H54 (cell line): ENCODE data around the gene SPINK14.

ENCODE experiments used
- DNase-seq: peaks from one replicate; pipeline ENCODE4 v3.0.0; 2011; ENCODE audit warnings: low spot score, mixed read lengths; ENCODE audit not compliant: insufficient read length
- FAIRE-seq: peaks from 3 replicates; lab custom pipeline; 2011; peaks lifted over from hg19 to GRCh38; lab: Jason Lieb, UNC
- POLR2A ChIP-seq: IDR thresholded peaks from 2 replicates; pipeline ENCODE4 v1.6.1; 2011; ENCODE audit warnings: low read depth, mild to moderate bottlenecking, low read length

The SPINK14 gene

DNA sequence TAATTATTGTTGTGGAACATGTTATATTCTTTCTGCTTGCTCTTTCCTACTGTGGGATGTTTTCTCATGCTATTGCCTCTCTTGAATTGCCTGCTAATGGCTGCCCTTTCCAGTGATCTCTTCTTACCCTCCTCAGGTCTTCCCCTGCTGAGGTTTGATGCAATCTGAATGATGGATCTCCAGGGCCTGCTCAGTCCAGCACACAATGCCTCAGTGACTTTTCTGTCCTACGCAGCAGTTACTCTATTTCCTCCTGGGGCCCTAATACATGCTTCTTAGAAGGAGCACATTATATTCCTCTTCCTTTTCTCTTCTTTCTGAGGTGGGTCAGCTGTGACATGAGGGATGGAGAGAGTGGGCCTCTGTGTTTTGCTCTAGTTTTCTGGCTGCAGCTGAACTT lies at the start of gene SPINK14:
SPINK14 (plus strand) TSS at position 301 of the 400 bp plus-strand sequence. CDS start 1,187 bp downstream, outside the sequence.
- no peak for DNase-seq
- FAIRE-seq, result no peak
- TF ChIP-seq POLR2A, result no peak

DNA sequence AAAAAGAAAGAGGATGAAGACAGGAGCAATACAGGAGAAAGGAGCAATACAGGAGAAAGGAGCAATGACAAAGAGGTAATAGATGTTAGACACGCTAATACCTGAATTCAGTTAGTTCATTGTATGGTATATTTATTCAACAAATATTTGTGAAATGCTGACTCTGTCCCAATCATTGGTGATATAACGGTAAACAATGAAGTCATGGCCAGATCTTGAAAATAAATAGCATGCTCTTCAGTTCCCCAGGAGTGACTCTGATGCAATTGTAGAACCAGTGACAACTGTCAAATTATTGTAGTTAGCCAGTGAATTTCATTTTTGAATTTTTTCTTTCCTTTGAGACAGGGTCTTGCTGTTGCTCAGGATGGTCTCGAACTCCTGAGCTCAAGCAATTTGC lies 48.0 kb upstream of the SPINK14 start:
- DNase-seq (no peak), FAIRE-seq (no peak)

DNA sequence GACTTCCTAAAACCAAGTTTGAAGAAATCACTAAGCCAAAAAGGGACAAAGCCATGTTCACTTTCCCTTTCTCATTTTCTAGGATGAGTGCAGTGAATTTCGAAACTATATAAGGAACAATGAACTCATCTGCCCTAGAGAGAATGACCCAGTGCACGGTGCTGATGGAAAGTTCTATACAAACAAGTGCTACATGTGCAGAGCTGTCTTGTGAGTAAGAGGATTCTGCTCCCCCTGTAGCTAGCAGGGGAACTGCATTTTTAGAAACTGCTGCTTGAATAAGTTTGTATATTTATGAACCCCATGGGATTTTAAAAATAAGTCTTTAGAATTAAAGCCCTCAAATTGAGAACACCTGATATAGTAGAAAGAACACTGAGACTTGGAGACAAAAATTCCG lies 42.7 kb upstream of the SPINK14 start:
- FAIRE-seq (peak; percentile 15), DNase-seq (no peak)

More for the DNA sequence above, 48.0 kb upstream of the SPINK14 start:
- no peak for TF ChIP-seq POLR2A

GRCh38 chr5:148135091-148136048 lies 33.0 kb upstream of the SPINK14 start:
- no peak for TF ChIP-seq POLR2A
- FAIRE-seq, result no peak
- DNase-seq, result no peak

More for the DNA sequence above, 42.7 kb upstream of the SPINK14 start:
- no peak for TF ChIP-seq POLR2A

- DNase-seq, result no peak
- FAIRE-seq, result no peak
- no peak for TF ChIP-seq POLR2A
These were observed 27.5 kb upstream of the SPINK14 start for GRCh38 chr5:148140846-148141245.

DNA sequence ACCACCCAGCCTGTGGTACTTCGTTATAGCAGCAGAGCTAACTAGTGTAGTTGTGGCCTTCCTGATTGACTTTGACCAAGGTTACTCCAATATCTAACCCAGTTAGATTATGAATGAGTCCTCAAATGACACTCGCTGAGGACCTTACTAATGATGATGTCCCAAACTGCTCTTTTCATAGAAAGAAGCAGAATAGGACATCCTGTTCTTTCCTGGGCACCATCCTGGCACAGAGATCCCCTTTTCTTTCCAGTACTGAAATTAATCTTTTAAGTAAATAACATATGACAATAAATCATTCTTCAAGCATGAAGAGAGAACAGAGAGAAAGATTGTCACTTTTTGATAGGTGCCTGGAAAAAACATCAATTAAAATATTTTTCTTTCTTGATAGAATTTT lies 26.7 kb upstream of the SPINK14 start:
- FAIRE-seq, result no peak
- DNase-seq, result no peak
- TF ChIP-seq POLR2A, result no peak

DNA sequence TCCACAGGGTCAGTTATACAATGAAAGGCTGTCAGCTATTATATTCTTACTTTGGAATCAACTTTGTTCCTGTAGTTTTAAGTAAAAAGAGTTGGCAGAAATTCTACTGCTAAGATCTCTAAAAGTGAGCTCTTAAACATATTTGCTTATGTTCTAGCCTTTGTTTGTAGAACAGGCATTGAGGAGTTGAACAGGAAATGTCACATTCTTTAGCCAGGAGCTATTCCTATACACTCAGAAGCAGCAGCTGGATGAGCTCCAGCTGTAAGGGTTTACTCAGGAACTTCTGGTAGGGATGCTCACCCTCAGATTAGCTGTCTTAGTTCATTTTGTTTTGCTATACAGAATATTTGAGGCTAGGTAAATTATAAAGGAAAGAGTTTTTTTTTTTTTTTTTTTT lies 22.4 kb upstream of the SPINK14 start:
- DNase-seq, result no peak
- TF ChIP-seq POLR2A, result no peak
- peak; percentile 85 for FAIRE-seq

DNA sequence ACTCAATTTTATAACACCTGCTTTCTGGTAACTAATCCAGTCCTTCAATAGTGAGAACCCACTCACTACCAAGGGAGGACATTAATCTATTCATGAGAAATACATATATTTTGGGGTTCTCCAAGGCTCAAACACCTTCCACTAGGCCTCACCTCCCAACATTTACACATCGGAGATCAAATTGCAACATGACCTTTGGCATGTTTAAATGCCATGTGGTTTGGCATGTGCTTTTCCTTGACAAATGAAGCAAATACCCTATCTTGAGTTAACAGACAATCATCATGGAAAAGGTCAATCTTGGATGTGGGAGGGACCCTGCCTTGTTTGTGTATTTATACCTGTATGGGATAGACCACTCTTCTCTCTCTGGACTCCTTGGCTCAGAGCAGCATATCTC lies 21.9 kb upstream of the SPINK14 start:
- FAIRE-seq, result no peak
- DNase-seq, result no peak
- no peak for TF ChIP-seq POLR2A

DNA sequence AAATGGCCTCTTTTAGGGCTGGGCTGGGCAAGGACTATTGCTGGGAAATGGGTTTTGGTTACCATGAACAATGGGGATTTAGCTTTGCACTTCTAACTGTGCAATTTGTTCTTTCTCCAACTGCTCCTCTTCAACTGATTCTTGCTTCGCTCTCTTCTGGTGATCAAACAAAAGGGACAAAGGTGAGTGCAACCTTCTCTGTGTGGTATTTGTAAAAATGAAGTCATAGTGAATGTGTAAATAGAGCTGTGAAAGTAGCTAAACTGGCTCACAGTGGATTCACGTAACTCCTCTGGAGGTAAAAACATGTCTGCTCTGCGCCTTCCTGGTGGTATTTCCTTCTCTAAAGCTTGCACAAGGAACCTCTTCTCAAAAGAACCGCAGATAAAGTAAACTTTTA lies 20.9 kb upstream of the SPINK14 start:
- no peak for DNase-seq
- no peak for TF ChIP-seq POLR2A
- no peak for FAIRE-seq

DNA sequence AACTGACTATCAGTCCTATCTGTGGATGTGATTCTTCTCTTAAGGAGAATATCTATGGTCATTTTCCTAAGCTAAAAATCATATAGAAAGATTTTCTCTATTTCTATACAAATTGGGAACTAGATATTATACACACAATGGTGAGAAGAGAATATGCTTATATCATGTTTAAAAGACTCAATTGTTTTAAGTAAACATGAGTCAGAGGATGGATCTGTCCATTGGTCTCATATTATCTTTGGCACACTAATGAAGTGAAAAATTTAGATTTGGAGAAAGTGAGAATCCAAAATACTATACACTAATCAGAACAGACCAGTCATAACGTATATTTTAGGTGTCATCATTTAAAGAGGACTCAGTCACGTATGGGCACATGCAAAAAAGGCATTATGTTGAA lies 16.5 kb upstream of the SPINK14 start:
- TF ChIP-seq POLR2A, result no peak
- DNase-seq (no peak), FAIRE-seq (no peak)

GRCh38 chr5:148152781-148153180 lies 15.6 kb upstream of the SPINK14 start:
- TF ChIP-seq POLR2A, result no peak
- no peak for FAIRE-seq
- DNase-seq, result no peak

GRCh38 chr5:148156609-148157008 lies 11.7 kb upstream of the SPINK14 start:
- no peak for TF ChIP-seq POLR2A
- FAIRE-seq, result no peak
- no peak for DNase-seq

- no peak for TF ChIP-seq POLR2A
- no peak for DNase-seq
- no peak for FAIRE-seq
These were observed 6.3 kb upstream of the SPINK14 start for GRCh38 chr5:148162038-148162437.

- FAIRE-seq, result no peak
- TF ChIP-seq POLR2A, result no peak
- no peak for DNase-seq
These were observed 5.0 kb upstream of the SPINK14 start for GRCh38 chr5:148163345-148163744.
